IPS-18c (cell line): ENCODE measurements around the gene EFCAB8.

Source experiments
- H3K4me3 ChIP-seq: 2 replicates; pipeline ENCODE4 v1.7.0; 2013; ENCODE audit warnings: low read depth, mild to moderate bottlenecking, low read length, moderate library complexity; ENCODE audit not compliant: insufficient read depth
- H3K9me3 ChIP-seq: one replicate; pipeline ENCODE4 v1.6.1; 2013; ENCODE audit warnings: mild to moderate bottlenecking, low read length, moderate library complexity; ENCODE audit not compliant: control insufficient read depth, insufficient read depth

The EFCAB8 gene

DNA sequence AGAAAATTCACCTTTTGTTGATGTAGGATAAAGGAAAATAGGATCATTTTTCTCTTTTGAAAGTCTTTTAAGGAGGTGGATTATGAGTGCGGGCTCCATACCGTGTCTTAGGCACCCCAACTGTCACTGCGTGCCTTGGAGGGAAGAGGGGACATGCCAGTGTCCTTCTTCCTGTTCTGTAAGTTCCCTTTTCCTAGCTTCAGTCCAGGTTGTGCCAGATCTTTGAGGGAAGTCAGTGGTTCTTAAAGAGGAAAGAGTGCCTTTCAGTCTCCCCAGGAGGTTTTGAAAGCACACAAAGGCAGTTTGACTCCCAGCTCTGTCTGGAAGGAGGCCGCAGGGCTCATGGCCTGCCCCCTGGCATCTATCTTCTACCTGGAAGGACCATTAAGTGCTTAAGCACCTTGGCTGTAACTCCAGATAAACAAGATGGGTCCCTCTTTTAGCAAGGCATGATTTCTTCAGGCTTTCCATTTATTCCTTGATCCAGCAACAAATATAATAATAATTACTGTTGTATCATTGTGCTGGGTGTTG is 13.0 kb downstream of the EFCAB8 start:
- no peaks in the 10 kb centered on the region for H3K9me3 ChIP-seq
- H3K4me3 ChIP-seq, result no peak overlapping the region

GRCh38 chr20:32872266-32872665 is 13.5 kb downstream of the EFCAB8 start:
- no peaks in the 10 kb centered on the region for H3K9me3 ChIP-seq
- no peak overlapping the region for H3K4me3 ChIP-seq

GRCh38 chr20:32875673-32876072 is 16.9 kb downstream of the EFCAB8 start:
- no peak overlapping the region for H3K4me3 ChIP-seq
- no peaks in the 10 kb centered on the region for H3K9me3 ChIP-seq

DNA sequence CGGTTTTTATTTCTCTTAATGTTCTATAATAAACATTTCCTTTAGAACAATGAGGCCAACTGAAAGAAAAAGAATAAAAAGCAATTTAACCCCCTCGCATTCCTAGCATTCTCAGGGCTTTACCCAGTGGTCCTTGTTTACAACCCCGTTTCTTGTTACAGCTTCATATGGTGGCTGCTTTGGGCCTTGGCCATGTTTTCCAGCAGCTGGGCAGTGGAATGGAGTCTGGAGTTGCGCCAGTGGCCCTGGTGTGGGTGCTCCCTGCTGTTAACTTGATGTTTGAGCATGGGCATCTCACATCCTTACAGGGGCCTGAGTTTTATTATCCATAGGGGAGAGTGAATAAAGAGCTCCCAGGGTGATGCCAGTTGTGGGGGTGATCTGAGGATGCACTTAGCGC is 18.8 kb downstream of the EFCAB8 start:
- Histone ChIP-seq H3K9me3 (no peaks in the 10 kb centered on the region), H3K4me3 (no peak overlapping the region)

GRCh38 chr20:32878820-32879219 is 20.1 kb downstream of the EFCAB8 start:
- Histone ChIP-seq H3K4me3 (no peak overlapping the region), H3K9me3 (no peaks in the 10 kb centered on the region)

GRCh38 chr20:32879538-32879937 is 20.8 kb downstream of the EFCAB8 start:
- H3K4me3 ChIP-seq, result no peak overlapping the region

DNA sequence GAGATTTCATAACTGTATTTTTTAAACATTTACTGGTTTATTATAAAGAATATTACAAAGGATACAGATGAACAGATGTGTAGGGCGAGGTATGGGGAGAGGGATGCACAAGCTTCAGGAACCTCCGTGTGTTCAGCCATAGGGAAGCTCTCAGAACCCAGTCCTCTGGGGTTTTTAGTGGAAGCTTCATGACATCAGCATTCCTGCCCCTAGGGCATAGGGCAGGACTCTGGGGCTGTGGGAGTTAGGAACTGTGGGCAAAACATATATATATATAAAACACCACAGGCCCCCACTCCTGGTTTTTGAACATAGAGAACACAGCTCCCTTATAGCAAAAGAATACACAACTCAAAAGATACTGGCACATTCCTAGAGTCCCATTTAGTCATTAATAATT is 21.9 kb downstream of the EFCAB8 start:
- no peaks in the 10 kb centered on the region for H3K9me3 ChIP-seq
- no peak overlapping the region for H3K4me3 ChIP-seq

More at GRCh38 chr20:32879538-32879937, 20.8 kb downstream of the EFCAB8 start:
- H3K9me3 ChIP-seq, result no peaks in the 10 kb centered on the region

- Histone ChIP-seq H3K9me3 (no peaks in the 10 kb centered on the region), H3K4me3 (no peak overlapping the region)
These were observed 24.4 kb downstream of the EFCAB8 start for GRCh38 chr20:32883081-32883480.

DNA sequence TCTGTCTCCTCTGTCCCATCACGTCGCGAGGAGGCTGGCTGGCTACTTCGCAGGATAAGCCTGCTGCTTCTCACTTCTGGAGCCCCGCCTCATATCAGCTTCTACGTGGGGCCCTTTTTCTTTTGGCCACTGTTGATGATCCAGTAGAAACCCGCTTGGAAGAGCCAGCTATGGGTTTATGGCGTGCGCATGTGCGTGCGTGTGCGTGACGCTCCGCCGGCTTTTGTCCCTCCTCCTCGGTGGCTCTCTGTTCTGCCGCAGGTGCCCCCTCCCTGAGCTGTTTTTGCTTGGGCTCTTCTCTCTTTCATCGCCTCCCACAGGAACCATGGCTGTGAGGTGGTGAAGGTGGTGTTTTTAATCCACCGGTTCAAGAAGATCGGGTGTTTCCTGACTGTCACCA is 26.5 kb downstream of the EFCAB8 start:
- Histone ChIP-seq H3K4me3 (no peak overlapping the region), H3K9me3 (no peaks in the 10 kb centered on the region)

GRCh38 chr20:32885952-32886351 is 27.2 kb downstream of the EFCAB8 start:
- Histone ChIP-seq H3K9me3 (no peaks in the 10 kb centered on the region), H3K4me3 (no peak overlapping the region)

DNA sequence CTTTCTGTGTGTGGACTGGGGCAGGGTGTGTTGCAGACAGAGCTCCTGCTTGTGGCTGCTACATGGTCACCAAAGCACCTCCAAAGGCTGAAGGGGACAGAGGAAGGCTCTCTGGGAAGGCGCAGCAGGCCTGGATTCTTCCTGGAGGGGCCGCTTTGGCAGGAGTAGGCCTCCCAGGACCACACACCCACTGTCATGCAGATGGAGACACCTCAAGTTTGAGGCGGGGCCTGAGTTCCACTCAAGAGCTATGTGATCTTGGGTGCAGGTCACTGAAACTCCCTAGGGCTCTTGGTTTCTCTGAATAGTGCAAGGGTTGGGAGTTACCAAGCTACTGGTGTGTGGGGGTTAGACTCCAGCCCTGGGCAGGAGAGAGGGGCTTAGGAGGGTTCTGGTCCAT is 27.9 kb downstream of the EFCAB8 start:
- Histone ChIP-seq H3K9me3 (no peaks in the 10 kb centered on the region), H3K4me3 (no peak overlapping the region; the same call in 1 of the 2 replicates)

DNA sequence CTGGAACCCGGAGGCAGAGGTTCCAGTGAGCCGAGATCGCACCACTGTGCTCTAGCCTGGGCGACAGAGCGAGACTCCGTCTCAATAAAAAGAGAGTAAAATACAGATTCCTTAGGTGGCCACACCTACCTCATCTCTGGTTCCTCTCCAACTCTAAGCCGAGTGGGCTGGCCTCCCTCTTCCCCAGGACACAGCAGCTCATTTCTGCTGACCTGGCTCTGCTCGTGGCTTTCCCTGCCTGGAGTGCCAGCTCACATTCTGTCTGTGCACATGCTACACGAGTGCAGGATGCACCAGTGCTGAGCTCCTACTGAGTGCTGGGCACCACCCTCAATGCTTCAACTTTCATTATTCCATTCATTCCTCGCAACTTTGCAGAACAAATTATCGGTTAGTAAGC is 28.8 kb downstream of the EFCAB8 start:
- Histone ChIP-seq H3K4me3 (no peak overlapping the region), H3K9me3 (no peaks in the 10 kb centered on the region)

DNA sequence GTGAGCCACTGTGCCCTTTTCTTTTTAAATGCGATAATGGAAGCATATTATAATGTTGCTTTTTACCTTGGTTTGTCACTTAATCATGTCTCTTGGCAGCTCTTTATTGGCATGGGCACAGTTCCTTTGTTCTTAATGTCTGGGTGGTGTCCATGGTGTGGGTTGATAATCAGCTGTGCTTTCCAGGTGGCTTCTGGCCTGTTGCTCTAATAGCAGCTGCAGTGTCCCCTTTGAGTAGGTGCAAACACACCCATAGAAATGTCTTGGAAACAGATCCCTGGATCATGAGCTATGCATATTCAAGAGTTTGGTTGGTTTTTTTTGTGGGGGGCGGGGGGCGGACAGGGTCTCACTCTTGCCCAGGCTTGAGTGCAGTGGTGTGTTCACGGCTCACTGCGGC is 29.9 kb downstream of the EFCAB8 start:
- Histone ChIP-seq H3K4me3 (no peak overlapping the region), H3K9me3 (no peaks in the 10 kb centered on the region)

- no peaks in the 10 kb centered on the region for H3K9me3 ChIP-seq
These were observed 30.6 kb downstream of the EFCAB8 start for GRCh38 chr20:32889281-32889680.

GRCh38 chr20:32891491-32891890 is 32.8 kb downstream of the EFCAB8 start:
- no peak overlapping the region for H3K4me3 ChIP-seq
- no peaks in the 10 kb centered on the region for H3K9me3 ChIP-seq

More at GRCh38 chr20:32889281-32889680, 30.6 kb downstream of the EFCAB8 start:
- no peak overlapping the region for H3K4me3 ChIP-seq

DNA sequence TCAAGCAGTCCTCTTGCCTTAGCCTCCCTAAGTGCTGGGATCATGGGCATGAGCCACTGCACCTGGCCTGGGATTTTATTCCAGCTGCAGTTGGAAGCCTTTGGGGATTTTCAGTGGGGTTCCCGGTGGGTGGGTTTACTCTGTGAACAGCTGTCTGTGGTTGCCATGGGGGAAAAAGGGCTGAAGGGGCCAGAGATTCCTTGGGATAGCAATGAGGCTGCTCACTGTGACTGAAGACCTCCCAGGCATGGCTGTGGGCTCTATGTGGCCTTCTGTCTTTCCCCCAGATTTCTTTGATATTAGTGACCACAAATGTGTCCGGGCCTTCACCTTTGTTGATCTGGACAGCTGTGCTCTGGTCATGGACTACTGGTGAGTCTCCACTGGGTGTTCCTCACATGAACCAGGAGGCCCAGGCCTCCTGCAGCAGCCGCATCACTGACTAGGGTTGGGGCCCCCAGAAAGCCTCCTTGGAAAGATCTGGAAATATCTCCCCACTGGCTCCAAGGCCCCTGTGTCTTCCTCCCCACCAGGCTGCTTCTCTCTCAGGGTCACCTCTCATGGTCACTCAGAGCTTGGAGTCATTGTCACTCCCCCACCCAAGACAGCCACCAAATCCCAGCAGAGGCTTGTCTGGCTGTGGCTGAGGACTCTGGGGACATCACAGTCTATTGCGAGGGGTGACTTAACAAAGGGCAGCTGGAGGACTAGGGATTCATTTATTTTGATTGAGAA is 33.4 kb downstream of the EFCAB8 start:
- H3K9me3 ChIP-seq, result no peaks in the 10 kb centered on the region

GRCh38 chr20:32893263-32894025 is 34.7 kb downstream of the EFCAB8 start:
- H3K9me3 ChIP-seq, result no peaks in the 10 kb centered on the region
- H3K4me3 ChIP-seq, result no peak overlapping the region; the same call in 1 of the 2 replicates

More for the DNA sequence above, 33.4 kb downstream of the EFCAB8 start:
- H3K4me3 ChIP-seq, result no peak overlapping the region

GRCh38 chr20:32894026-32894483 is 35.3 kb downstream of the EFCAB8 start:
- Histone ChIP-seq H3K9me3 (no peaks in the 10 kb centered on the region), H3K4me3 (no peak overlapping the region)
